Occipital lobe (tissue), 2 donors: ENCODE measurements around the gene MIER3. TPM values are rescaled to one million over a fixed set of nuclear protein-coding genes. Genes with fewer than 3 reads are reported as not detected.
A peak's percentile ranks its signal among the peaks of the same experiment; 100 is the strongest.
"Not testable (repeated sequence)": the region's sequence is repeated elsewhere in the genome, so short reads cannot be mapped to it uniquely, and the experiment has no call there.

Experiments
- DNase-seq: peaks from one replicate; lab custom pipeline; 2025; lab: John Stamatoyannopoulos, UW
- total RNA-seq: library from RNA; depleted of rRNA; stranded (reverse); fragments of >200 nt; gene quantifications from one replicate; pipeline ENCODE4 v1.2.3, GENCODE V29; 2014

Gene MIER3, protein sequence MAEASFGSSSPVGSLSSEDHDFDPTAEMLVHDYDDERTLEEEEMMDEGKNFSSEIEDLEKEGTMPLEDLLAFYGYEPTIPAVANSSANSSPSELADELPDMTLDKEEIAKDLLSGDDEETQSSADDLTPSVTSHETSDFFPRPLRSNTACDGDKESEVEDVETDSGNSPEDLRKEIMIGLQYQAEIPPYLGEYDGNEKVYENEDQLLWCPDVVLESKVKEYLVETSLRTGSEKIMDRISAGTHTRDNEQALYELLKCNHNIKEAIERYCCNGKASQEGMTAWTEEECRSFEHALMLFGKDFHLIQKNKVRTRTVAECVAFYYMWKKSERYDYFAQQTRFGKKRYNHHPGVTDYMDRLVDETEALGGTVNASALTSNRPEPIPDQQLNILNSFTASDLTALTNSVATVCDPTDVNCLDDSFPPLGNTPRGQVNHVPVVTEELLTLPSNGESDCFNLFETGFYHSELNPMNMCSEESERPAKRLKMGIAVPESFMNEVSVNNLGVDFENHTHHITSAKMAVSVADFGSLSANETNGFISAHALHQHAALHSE
- total RNA-seq, result 54.1 TPM

DNA sequence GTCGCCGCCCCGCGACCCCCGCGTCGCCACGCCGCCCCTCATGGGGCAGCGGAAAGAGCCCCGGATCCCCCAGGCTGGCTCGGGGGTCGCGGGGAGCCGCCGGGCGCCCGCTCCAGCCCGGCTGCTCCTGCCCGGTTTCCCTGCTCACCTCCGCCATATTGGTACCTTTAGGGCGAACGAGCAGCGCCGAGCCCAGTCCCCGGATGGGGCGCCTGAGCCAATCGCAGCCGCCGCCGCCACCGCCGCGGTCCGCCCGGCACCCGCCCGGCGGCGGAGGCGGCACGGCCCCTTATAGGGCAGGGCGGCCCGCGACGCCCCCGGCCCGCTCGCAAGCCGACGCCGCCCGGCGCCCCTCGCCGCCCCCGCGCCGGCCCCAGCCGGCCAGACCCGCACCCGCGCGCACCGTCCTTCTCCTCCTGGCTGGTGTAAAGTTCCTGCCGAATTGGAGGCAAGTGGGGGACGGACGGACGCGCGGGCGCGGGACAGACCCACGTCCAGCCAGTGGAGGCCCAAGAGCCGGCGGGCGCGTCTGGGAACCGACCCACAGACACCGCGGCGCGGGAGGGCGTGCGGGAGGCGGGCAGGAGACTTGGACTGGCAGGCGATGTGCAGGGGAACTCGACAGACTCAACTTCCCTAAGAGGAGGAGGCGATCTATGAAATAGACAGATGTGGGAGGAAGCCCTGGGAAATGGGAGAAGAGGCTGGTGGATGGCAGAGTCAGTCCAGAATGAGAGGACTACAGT, at the start of gene MIER3:
Gene MIER3 (minus strand): TSS at position 178 of the 746 bp plus-strand sequence. CDS start 21 bp downstream, at position 157.
- peak; percentile 50 for DNase-seq

DNA sequence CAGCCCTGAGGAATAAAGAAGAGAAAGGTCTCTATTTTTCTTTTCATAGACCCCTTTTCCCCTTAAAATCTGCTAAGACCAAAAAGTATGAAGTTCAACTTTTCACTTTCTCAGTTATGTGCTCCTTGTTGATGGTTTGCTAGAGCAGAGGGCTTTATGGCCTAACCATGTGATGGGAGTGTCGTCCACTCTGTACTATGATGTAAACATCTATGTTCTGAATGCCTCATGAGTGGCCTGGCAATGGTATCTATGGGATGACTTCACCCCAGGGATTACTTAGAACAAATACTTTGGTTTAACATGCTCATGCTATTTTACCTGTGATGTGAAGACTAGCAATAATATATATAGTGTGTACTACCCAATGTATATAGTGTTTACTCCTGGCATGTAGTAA, 43.7 kb upstream of the MIER3 start:
- DNase-seq, result no peak

DNA sequence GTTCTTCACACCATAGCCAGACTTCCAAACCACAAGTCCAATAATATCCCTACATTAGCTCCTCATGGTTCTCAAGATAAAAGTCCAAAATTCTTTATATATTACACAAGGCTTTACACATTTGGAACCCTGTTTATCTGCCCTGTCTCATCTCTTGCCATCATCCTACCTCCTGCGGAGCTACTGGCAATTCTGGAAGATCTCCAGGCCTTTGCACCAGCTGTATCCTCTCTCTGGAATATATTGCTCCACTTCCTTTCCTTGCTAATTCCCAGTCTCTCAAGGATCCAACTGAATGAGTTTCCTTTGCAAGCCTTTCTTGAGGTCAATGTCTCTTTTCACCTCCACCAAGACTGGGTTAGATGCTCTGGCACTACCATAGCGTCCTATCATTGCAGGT, 41.3 kb upstream of the MIER3 start:
- no peak for DNase-seq

DNA sequence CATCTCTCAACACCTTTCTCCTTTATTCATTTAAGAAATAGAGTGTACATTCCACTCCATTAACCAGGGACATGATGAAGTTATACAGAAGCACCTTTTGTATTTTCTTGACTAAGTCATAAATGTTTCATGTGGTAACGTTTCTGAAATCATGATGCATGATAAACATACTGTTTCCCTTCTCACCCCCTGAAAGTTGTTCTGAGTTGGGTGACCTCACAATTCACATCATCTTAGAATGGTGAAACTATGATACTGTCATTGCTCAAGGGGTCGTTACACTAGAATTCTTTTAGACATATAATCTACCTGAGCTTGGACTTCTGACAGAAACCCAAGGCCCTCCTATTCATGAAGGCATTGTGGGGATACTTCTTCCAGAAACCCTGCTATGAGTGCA, 37.8 kb upstream of the MIER3 start:
- no peak for DNase-seq

DNA sequence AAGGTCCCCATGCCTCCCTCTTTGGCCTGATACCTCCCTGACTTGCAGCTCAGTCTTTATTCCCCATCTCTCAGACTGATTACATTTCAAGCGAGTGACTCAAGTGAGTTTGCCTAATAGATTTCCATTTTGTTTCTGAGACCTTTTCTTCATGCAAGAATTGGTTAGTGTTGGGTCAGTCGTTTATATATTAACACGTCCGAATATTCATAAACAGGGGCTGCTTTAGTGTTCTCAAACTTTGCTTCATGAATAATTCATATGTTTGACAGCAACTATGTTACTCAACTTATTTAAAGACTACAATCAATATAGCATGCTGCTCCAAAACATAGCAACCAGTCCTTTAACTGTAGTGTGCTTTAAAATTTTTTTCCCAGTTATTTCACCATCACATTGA, 36.6 kb upstream of the MIER3 start:
- no peak for DNase-seq

DNA sequence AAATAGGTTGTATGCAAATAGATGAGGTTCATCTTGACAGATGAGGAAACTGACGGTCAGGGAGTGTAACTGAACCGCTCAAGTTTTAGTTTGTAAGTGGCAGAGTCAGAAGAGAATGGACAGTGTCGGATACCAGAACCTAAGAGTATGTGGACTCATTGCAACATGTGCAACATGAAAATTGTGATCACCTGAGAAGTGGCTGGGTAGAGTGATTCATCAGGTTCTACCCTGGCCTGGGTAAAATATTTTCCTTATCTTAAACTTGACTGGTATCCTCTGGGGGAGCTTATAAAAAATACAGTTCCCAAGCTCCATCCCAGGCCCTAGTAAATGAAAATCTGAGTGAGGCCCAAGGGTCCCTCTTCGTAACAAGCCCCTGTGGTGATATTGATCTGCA, 35.2 kb upstream of the MIER3 start:
- no peak for DNase-seq

DNA sequence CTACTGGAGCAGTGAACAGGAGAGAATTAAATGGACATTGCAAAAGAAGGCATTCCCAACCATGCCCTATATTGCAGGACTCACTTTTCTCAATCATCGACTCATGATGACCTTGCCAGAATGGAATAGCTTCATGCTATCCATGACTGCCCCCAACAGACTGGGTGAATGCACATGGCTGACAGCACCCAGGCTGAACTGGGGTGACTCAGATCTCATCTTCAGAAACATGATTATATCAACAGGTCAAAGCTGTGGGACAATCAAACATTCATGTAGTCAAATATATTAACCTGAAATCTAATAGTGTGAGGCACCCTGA, 34.7 kb upstream of the MIER3 start:
- DNase-seq, result no peak

DNA sequence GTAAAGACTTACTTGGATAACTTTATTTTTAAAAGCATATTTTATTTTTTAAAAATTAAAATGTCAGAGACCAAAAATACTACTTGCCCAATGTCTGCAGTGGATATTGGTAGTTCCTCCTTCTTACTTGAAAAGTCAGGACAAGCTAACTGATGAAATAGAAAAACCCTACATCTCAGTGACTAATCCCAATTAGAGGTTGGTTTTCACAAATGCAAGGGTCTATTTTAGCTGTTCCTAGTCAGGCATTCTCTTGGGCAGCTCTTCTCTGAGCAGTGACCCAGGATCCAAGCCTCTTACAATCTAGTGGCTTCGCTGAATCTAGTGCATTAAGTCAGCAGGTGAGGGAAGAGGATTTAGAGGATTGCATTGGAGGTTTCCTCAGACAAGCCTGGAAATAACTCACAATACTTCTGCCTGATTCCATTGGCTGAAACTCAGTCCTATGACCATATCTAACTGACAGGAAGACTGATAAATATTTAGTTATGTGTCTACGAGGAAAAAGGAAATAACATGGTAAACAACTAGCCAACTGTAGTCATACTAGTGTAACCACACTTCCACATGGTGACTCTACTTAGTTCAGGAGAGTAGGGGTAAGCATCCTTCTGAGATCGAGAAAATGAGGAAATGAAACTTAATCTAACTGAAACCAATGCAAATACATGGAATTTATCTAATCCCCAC, 34.2 kb upstream of the MIER3 start:
- no peak for DNase-seq

DNA sequence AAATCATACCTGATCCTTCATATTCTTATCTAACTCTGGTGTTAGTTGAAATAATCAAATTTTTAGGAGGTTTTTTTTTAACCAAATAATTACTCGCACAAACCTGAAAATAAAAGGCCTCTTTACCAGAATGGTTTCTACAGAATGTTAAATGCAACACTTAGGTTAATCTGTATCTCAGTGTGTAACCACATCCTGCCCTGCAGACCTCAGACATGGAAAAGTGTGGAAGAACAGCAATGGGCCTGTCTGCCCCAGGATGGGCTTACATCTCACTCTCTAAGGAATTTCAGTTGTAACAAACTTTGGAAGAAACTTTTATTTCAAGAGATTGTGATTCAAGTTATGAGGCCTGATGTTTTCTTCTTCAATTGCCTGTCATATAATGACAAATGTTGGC, 32.5 kb upstream of the MIER3 start:
- no peak for DNase-seq

DNA sequence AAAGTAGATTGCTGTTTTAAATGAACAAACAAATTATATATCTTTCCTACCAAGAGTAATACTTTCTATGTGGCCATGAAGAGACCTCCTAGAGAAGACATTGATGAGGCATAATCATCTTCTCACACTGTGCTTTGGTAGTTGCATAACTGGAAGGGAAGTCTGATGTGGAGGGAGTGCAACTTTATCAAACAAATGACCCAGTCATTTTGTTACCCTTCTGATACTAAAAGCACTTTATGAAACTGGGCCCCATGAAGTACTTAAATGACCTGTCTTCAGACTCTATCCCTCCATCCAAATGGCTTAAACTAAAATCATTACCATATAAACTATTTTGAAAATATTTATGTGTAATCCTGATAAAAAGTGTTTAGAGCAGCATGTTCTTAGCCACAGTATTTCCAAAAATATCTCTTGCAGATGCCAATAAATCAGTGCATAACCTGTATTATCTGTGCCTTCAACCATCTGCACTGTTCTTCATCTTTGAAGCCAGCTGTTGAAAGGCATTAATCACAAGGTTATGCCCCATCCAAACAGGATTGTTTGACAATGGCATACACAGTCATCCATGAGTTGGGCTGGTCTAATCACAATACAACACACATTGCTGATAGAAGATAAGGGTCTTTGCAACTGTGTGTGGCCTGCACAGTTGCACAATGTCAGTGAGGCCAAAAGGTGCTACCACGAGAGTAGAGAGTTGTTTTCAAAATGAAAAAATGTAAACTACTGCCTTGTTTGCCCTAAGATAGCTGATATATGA, 31.9 kb upstream of the MIER3 start:
- no peak for DNase-seq

DNA sequence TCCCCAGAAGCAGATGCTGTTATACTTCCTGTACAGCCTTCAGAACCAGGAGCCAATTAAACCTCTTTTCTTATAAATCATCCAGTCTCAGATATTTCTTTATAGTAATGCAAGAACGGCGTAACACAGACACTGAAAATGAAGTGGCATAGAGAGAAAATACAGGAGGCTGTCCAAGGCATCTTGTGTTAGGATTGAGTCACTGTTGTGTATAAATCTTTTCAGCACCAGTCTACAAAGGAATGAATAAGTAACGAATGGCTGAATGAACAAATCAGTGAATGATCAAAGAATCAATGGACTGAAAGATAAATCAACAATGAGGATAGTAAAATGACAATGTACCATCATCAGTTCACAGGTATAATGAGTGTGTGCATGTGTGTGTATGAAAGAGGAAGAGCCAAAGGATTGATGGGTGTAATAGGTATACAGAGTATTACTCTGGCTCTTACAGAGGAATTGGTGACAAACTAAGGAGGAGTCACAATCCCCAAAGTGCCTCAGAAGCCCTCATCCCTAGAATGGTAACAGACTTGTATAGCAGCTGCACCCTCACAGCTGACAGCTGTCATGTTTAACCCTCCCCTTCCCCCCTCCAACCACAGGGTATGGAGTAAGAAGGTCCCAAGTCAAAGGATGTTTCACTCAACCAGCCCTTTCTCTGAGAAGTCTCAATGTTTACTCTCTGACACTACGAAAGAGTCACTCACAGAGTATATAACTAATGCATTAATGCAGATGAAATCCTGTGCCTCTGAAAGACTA, 29.8 kb upstream of the MIER3 start:
- no peak for DNase-seq

DNA sequence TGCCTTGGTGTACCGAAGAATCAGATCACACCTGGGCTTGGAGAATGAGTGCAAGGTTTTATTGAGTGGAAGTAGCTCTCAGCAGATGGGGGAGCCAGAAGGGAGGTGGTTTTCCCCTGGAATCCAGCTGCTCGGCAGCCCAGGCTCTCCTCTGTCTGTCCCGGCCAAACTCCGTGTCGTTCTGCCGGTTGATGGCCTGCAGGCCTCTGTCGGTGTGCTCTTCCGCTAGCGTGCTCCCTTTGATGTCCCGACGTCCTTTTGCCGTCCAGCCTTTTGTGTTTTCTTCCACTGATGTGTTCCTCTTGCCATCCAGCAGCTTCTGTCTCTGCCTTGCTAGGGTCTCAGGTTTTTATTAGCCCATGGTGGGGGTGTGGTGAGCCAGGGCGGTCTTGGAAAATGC, 28.0 kb upstream of the MIER3 start:
- DNase-seq, result no peak

DNA sequence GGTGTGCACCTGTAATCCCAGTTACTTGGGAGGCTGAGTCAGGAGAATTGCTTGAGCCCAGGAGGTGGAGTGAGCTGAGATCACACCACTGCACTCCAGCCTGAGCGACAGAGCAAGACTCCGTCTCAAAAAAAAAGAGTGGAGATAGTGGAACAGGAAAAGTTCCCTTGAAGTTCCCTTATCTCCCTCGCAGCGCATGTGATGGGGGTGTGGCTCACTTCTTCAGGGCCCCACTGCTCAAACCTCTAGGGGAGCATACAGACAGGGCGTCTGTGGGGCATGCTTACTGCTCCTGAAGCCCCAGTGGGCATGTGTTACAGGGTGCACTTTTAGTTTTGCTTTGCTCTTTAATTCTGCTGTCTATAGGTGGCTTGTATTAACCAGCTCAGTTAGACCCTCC, 27.6 kb upstream of the MIER3 start:
- not testable (repeated sequence) for DNase-seq

DNA sequence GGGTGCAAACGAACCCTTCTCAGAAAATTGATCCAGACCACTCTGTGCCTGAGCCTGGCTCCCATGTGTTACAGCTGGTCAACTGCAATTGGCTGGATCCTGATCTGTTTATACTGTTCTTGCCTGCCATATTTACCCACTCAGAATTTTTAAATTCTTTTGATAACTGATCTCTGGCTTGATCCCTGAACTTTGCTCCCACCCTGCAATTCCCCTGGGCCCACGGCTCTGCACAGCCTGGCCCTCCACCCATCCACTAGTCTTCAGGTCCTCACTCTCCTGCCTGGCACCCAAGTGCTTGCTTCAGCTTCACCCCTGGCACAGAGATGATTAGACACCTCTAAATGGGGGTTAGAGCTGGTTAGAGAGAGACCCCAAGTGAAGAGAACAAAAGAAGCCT, 25.9 kb upstream of the MIER3 start:
- no peak for DNase-seq

DNA sequence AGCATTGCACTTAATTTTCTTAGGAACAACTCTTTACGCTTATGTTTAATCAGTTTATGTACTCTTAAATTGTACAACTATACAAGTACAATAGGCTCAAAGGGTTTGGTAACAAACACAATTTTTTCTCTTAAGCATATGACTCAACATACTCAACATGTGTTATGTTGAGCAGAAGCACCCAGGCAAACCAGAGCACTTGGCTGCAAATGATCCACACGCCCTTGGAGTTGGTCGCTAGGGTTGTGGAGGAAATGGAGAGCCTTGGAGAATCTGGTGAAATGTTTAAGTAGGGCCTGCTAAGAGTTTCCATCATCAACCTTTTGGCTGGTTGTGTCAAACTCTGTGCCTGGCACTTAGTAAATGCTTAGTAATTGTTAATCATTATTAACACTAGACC, 25.1 kb upstream of the MIER3 start:
- DNase-seq, result no peak

DNA sequence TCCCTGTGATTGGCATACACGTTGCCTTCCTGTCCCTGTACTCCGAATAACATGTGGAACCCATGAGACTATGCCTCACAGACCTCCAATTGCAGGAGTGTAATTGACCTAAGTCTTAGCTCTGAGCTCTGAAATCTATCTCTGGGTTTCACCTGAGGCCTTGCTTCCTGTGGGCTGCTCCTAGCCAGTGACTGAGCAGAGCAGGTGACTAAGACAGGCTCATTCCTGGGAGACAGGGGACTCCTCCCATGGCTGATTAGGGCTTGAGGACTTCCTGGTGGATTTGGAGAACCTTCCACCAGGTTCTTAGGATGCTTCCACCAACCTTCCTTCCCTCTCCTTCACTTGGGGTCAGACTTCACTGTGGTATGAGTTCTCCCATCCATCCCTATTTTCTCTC, 22.3 kb upstream of the MIER3 start:
- no peak for DNase-seq

DNA sequence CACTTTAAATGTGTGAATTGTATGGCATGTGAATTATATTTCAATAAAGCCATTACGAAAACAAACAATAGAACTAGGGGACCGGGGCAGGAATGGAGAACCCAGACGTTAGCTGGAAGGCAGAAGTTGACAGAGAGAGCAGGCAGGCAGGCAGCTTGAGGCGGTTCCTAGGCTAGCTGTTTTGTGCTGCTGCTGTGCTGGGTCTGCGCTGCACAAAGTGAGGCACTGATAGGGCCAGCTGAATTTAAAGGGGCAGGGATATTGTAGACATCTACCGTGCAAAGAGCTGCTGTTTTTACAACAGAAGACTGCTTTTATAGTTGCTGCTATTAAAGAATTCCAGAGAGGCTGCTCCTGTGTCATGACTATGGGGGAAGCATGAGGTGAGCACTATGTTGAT, 21.6 kb upstream of the MIER3 start:
- no peak for DNase-seq

DNA sequence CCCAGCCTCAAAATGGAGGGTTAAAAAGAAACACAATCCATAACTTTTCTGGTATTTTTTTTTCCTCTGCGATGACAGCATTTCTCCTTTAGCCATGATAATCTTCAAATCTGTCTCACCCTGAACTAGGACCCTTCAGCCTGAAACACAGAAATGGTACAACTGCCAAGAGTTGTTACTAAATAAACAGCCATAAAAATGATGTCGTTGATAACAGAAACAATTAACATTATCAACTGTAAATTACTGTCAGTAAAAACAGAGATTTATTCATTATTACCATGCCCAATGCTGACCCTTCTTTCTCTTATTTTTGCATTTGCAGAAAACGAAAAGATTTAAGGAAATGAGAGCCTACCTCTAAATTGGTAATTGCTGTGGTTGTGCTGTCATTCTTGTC, 19.4 kb upstream of the MIER3 start:
- DNase-seq, result no peak

DNA sequence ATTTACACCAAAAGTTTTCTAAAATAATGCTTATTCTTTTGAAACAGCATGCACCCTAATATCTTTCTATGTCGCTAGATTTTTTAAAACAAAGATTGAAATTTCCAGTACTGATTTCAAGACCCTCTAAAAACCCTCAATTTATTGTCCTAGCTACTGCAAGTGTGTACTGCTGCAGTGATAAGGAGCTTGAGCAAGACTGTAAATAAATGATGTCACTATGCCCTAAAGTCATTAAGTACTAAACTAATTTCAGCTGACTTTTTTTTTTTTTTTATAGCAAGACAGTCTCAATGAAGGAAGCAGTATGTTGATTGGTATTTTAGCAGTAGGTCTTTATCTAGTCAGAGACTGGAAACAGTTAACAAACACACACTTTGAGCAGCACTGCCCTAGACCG, 12.2 kb upstream of the MIER3 start:
- no peak for DNase-seq

DNA sequence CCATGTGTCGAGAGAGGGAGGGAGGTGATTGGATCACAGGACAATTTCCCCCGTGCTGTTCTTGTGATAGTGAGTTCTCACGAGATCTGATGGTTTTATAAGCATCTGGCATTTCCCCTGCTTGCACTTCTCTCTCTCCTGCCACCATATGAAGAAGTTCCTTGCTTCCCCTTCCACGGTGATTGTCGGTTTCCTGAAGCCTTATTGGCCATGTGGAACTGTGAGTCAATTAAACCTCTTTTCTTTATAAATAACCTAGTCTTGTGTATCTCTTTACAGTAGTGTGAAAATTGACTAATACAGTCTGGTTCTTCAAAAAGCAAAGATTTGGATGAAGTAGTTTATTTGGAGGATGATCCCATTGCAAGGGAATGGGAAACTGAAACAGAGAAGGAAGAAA, 11.3 kb upstream of the MIER3 start:
- no peak for DNase-seq

DNA sequence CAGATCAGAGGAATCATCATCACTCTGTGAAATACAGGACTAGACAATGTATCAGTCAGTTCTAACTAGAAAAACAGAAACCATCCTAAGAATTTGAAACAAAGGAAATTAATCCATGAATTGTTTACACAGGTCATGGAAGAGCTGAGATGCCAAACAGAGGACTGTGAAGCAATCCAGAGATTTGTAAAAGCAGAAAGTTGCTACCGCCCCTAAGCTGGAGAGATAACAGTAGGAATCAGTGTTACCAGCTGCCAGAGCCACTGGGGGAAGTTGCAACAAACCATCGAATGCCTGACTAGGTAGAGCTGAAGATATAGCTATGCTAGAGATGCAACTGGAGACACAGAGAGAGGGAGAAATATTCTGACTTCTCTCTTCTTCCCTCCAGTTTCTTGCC, 10.4 kb upstream of the MIER3 start:
- DNase-seq, result no peak
